DND-41 (cell line): ENCODE data around the gene BAIAP2.
A peak's percentile ranks its signal among the peaks of the same experiment; 100 is the strongest.
"Not testable (repeated sequence)": the region's sequence is repeated elsewhere in the genome, so short reads cannot be mapped to it uniquely, and the experiment has no call there.

Source experiments
- ATAC-seq: fragments of 200-7000 bp; cut with Tn5 transposase; 3 replicates; pipeline ENCODE4 v1.9.1; 2021; ENCODE audit warnings: low read depth; ENCODE audit not compliant: insufficient read depth
- DNase-seq: peaks from one replicate; pipeline ENCODE4 v3.0.0-alpha.2; 2020
- H2AFZ ChIP-seq: 2 replicates; pipeline ENCODE4 v1.6.0; 2012; ENCODE audit warnings: low read depth, low read length
- H3K27ac ChIP-seq: 2 replicates; pipeline ENCODE4 v1.5.1; 2012; ENCODE audit warnings: low read length, inconsistent platforms
- H3K27me3 ChIP-seq: fragments of 200-600 bp; sonication (generic); 2 replicates; pipeline ENCODE4 v1.6.0; 2012; ENCODE audit warnings: low read length, mild to moderate bottlenecking, inconsistent platforms; ENCODE audit not compliant: insufficient read depth, poor library complexity
- H3K36me3 ChIP-seq: 2 replicates; pipeline ENCODE4 v1.5.1; 2012; ENCODE audit warnings: low read length, inconsistent platforms; ENCODE audit not compliant: insufficient read depth
- H3K4me1 ChIP-seq: 2 replicates; pipeline ENCODE4 v1.5.1; 2012; ENCODE audit warnings: mild to moderate bottlenecking, low read length; ENCODE audit not compliant: insufficient read depth
- H3K4me2 ChIP-seq: 2 replicates; pipeline ENCODE4 v1.6.0; 2012; ENCODE audit warnings: mild to moderate bottlenecking, moderate library complexity, low read length, inconsistent platforms; ENCODE audit not compliant: insufficient read depth
- H3K4me3 ChIP-seq, 2 experiments: fragments of 200-600 bp in 1 of 2; shearing (Covaris generic) in 1 of 2; 2 replicates each; pipeline ENCODE4 v1.5.1; 2012 to 2016; ENCODE audit warnings: inconsistent platforms in 2 of 2, low read length in 2 of 2, mild to moderate bottlenecking in 2 of 2, low read depth in 1 of 2, moderate library complexity in 1 of 2
- H3K79me2 ChIP-seq: 2 replicates; pipeline ENCODE4 v1.6.0; 2012; ENCODE audit warnings: low read length, inconsistent platforms; ENCODE audit not compliant: insufficient read depth
- H3K9ac ChIP-seq: 2 replicates; pipeline ENCODE4 v1.6.0; 2012; ENCODE audit warnings: low read depth, mild to moderate bottlenecking, inconsistent platforms, low read length, moderate library complexity
- H3K9me3 ChIP-seq: 2 replicates; pipeline ENCODE4 v1.5.1; 2012; ENCODE audit warnings: low read length, moderate library complexity, mild to moderate bottlenecking, inconsistent platforms; ENCODE audit not compliant: insufficient read depth, severe bottlenecking
- H4K20me1 ChIP-seq: 2 replicates; pipeline ENCODE4 v1.6.0; 2012; ENCODE audit warnings: low read length; ENCODE audit not compliant: insufficient read depth
- CTCF ChIP-seq: IDR thresholded peaks from 2 replicates; pipeline ENCODE4 v1.5.1; 2012; ENCODE audit warnings: borderline replicate concordance, low read length, moderate library complexity, mild to moderate bottlenecking; ENCODE audit not compliant: poor library complexity, severe bottlenecking; ENCODE audit errors: extremely low read depth
- EZH2 ChIP-seq: IDR thresholded peaks from 3 replicates; pipeline ENCODE4 v1.6.1; 2012; ENCODE audit warnings: borderline replicate concordance, low read depth, mild to moderate bottlenecking, moderate library complexity, low read length, inconsistent platforms; ENCODE audit not compliant: severe bottlenecking

BAIAP2 gene

GRCh38 chr17:81013642-81014041 is 21.3 kb upstream of the BAIAP2 start:
- H3K4me3 ChIP-seq, result no peak overlapping the region
- H3K27me3 ChIP-seq, result no peaks in the 10 kb centered on the region
- DNase-seq (no peak), ATAC-seq (no peak)
- no peak for TF ChIP-seq CTCF
- TF ChIP-seq EZH2, result no peak
- H4K20me1 ChIP-seq, result no peaks in the 10 kb centered on the region
- H3K4me2 ChIP-seq, result no peak overlapping the region
- H2AFZ ChIP-seq, result no peak overlapping the region
- H3K9ac ChIP-seq, result no peak overlapping the region
- peaks cover 19% of the 10 kb centered on the region for H3K4me1 ChIP-seq
- no peaks in the 10 kb centered on the region for H3K36me3 ChIP-seq
- no peak overlapping the region for H3K27ac ChIP-seq
- no peaks in the 10 kb centered on the region for H3K79me2 ChIP-seq
- no peaks in the 10 kb centered on the region for H3K9me3 ChIP-seq

- TF ChIP-seq EZH2 (no peak), CTCF (no peak)
- no peak overlapping the region for H3K4me3 ChIP-seq
- H2AFZ ChIP-seq, result no peak overlapping the region
- DNase-seq (no peak), ATAC-seq (no peak)
- no peak overlapping the region for H3K4me2 ChIP-seq
- no peak overlapping the region for H3K9ac ChIP-seq
- no peaks in the 10 kb centered on the region for H4K20me1 ChIP-seq
- H3K36me3 ChIP-seq, result no peaks in the 10 kb centered on the region
- H3K79me2 ChIP-seq, result no peaks in the 10 kb centered on the region
- no peaks in the 10 kb centered on the region for H3K27me3 ChIP-seq
- peaks cover 28% of the 10 kb centered on the region for H3K4me1 ChIP-seq
- H3K27ac ChIP-seq, result no peak overlapping the region
- no peaks in the 10 kb centered on the region for H3K9me3 ChIP-seq
Observed at GRCh38 chr17:81015136-81015535, 19.8 kb upstream of the BAIAP2 start.

GRCh38 chr17:81016575-81016974 is 18.4 kb upstream of the BAIAP2 start:
- Histone ChIP-seq H3K4me2 (no peak overlapping the region), H3K9ac (no peak overlapping the region), H3K27me3 (no peaks in the 10 kb centered on the region), H3K79me2 (no peaks in the 10 kb centered on the region), H3K9me3 (no peaks in the 10 kb centered on the region), H3K27ac (peak overlapping the region; percentile 89; the same call in 1 of the 2 replicates), H3K4me3 (no peak overlapping the region), H2AFZ (no peak overlapping the region), H3K36me3 (no peaks in the 10 kb centered on the region), H4K20me1 (no peaks in the 10 kb centered on the region), H3K4me1 (peaks cover 28% of the 10 kb centered on the region)
- DNase-seq, result no peak
- no peak for ATAC-seq
- TF ChIP-seq EZH2, result no peak
- TF ChIP-seq CTCF, result no peak

GRCh38 chr17:81017330-81017729 is 17.6 kb upstream of the BAIAP2 start:
- Histone ChIP-seq H3K4me1 (peaks cover 28% of the 10 kb centered on the region), H3K4me3 (peak overlapping the region in 1 of 2 experiments; percentile 51; a peak in 2 of 4 replicates), H3K4me2 (peak overlapping the region; percentile 67), H3K27ac (peak overlapping the region; percentile 89), H2AFZ (peak overlapping the region; percentile 62), H3K9ac (peak overlapping the region; percentile 62)
- H3K27me3 ChIP-seq, H4K20me1 ChIP-seq, H3K9me3 ChIP-seq, ATAC-seq, DNase-seq, H3K36me3 ChIP-seq, H3K79me2 ChIP-seq: not testable (repeated sequence)
